Breast epithelium (tissue), 3 donors: ENCODE results near the gene UNC45A.

ENCODE experiments used
- CTCF ChIP-seq, 3 donors: fragments of 450-650 bp; IDR thresholded peaks; one replicate each; pipeline ENCODE4 v1.5.1; 2016 to 2017; ENCODE audit warnings: antibody characterized with exemption in 3 of 3, mild to moderate bottlenecking in 3 of 3, moderate library complexity in 3 of 3
- POLR2A ChIP-seq: fragments of 450-650 bp; IDR thresholded peaks from one replicate; pipeline ENCODE4 v1.6.1; 2016; ENCODE audit warnings: antibody characterized with exemption, mild to moderate bottlenecking, moderate library complexity
- POLR2AphosphoS5 ChIP-seq, 3 donors: sonication (generic); formaldehyde crosslinking; IDR thresholded peaks; one replicate each; pipeline ENCODE4 v1.6.1; 2017; ENCODE audit warnings: antibody characterized with exemption in 3 of 3

- TF ChIP-seq CTCF (IDR thresholded peaks at IDR 0.05) (no peak), POLR2AphosphoS5 (IDR thresholded peaks at IDR 0.05) (no peak), POLR2A (no peak)
Measured at GRCh38 chr15:90974216-90974615, 39.1 kb downstream of the UNC45A start.
